HCT116 (cell line): ENCODE results near the gene HSBP1. TPM values are rescaled to one million over a fixed set of nuclear protein-coding genes. Genes with fewer than 3 reads are reported as not detected.

Experiments
- ATAC-seq: fragments of 200-7000 bp; cut with Tn5 transposase; 2 replicates; pipeline ENCODE4 v1.9.1; 2020; ENCODE audit warnings: mild to moderate bottlenecking, moderate library complexity
- BruUV-seq: library from RNA; stranded (reverse); fragments of 400-500 nt; replicated peaks from 2 replicates; lab custom pipeline; 2021; lab: Mats Ljungman, UMichigan
- CTCF ChIA-PET: fragments of 300-600 bp; sonication (Branson Sonifier 250); formaldehyde crosslinking; loops from one replicate; lab custom pipeline; 2021; ENCODE audit warnings: antibody characterized with exemption; lab: Charles Lee
- POLR2A ChIA-PET: fragments of 300-600, 350-600 bp; sonication (Branson Sonifier 250); formaldehyde crosslinking; loops from one replicate; lab custom pipeline; 2021; ENCODE audit warnings: antibody characterized with exemption; lab: Charles Lee
- RAD21 ChIA-PET, 2 experiments: fragments of 300-600 bp; sonication (Branson Sonifier 250); formaldehyde crosslinking; loops; one replicate each; lab custom pipeline; 2023; ENCODE audit warnings: low total read pairs in 2 of 2; ENCODE audit not compliant: uncharacterized antibody in 2 of 2, unreplicated experiment in 2 of 2, low non-redundant PET in 1 of 2; lab: Charles Lee
- DNase-seq: peaks from one replicate; pipeline ENCODE4 v3.0.0-alpha.2; 2010; ENCODE audit warnings: low read depth, low spot score
- H2AFZ ChIP-seq: fragments of 200-600 bp; shearing (Covaris generic), sonication (generic); 2 replicates; pipeline ENCODE4 v1.6.1; 2017; ENCODE audit warnings: low read depth, mixed run types, mixed read lengths, antibody characterized with exemption, low read length; ENCODE audit not compliant: poor library complexity, severe bottlenecking
- H3K27ac ChIP-seq: 2 replicates; pipeline ENCODE4 v1.5.1; 2012; ENCODE audit warnings: low read depth, low read length
- H3K27me3 ChIP-seq: fragments of 200-600 bp; sonication (generic); 2 replicates; pipeline ENCODE4 v1.6.1; 2016; ENCODE audit warnings: mixed run types, low read length, mixed read lengths; ENCODE audit not compliant: insufficient read depth
- H3K36me3 ChIP-seq, 2 experiments: fragments of 200-500 bp in 1 of 2; fragments of 200-600 bp in 1 of 2; sonication (Bioruptor generic) in 1 of 2; sonication (generic) in 1 of 2; 2 replicates each; pipeline versions ENCODE4 v1.5.1 to v1.6.1; 2014 to 2016; ENCODE audit warnings: low read length in 2 of 2, inconsistent platforms in 1 of 2, mixed read lengths in 1 of 2, mixed run types in 1 of 2; ENCODE audit not compliant: insufficient read depth in 2 of 2, control insufficient read depth in 1 of 2
- H3K4me1 ChIP-seq, 2 experiments: fragments of 200-600 bp in 1 of 2; sonication (generic) in 1 of 2; 2 replicates each; pipeline versions ENCODE4 v1.5.1 to v1.6.1; 2012 to 2017; ENCODE audit warnings: low read length in 2 of 2, inconsistent platforms in 1 of 2, mild to moderate bottlenecking in 1 of 2, mixed read lengths in 1 of 2, mixed run types in 1 of 2, moderate library complexity in 1 of 2; ENCODE audit not compliant: insufficient read depth in 2 of 2, control insufficient read depth in 1 of 2
- H3K4me2 ChIP-seq: fragments of 200-600 bp; sonication (generic); 2 replicates; pipeline ENCODE4 v1.6.1; 2017; ENCODE audit warnings: mixed run types, low read length, mixed read lengths
- H3K4me3 ChIP-seq, 2 experiments: fragments of 200-600 bp in 1 of 2; sonication (generic) in 1 of 2; replicated peaks in 1 of 2; 2 replicates each; pipeline ENCODE4 v1.5.1; 2011 to 2016; ENCODE audit warnings: low read length in 2 of 2, control low read depth in 1 of 2, low read depth in 1 of 2, mild to moderate bottlenecking in 1 of 2, mixed read lengths in 1 of 2, mixed run types in 1 of 2
- H3K79me2 ChIP-seq: fragments of 200-600 bp; sonication (generic); 2 replicates; pipeline ENCODE4 v1.6.1; 2017; ENCODE audit warnings: mild to moderate bottlenecking, mixed run types, low read length, moderate library complexity, mixed read lengths; ENCODE audit not compliant: insufficient read depth
- H3K9ac ChIP-seq: fragments of 200-600 bp; sonication (generic); 2 replicates; pipeline ENCODE4 v1.6.1; 2016; ENCODE audit warnings: low read length, mixed read lengths
- H3K9me2 ChIP-seq: fragments of 200-600 bp; sonication (generic), shearing (Covaris generic); 2 replicates; pipeline ENCODE4 v1.6.1; 2017; ENCODE audit warnings: mixed run types, mild to moderate bottlenecking, moderate library complexity; ENCODE audit not compliant: insufficient read depth
- H3K9me3 ChIP-seq, 2 experiments: fragments of 200-500 bp in 1 of 2; fragments of 200-600 bp in 1 of 2; sonication (Bioruptor generic) in 1 of 2; sonication (generic) in 1 of 2; 2 replicates each; pipeline ENCODE4 v1.6.1; 2014 to 2017; ENCODE audit warnings: low read length in 2 of 2, mixed read lengths in 2 of 2, inconsistent platforms in 1 of 2, low read depth in 1 of 2, mild to moderate bottlenecking in 1 of 2, mixed run types in 1 of 2, moderate library complexity in 1 of 2; ENCODE audit not compliant: control insufficient read depth in 1 of 2, insufficient read depth in 1 of 2
- H4K20me1 ChIP-seq: fragments of 200-600 bp; sonication (generic), shearing (Covaris generic); 2 replicates; pipeline ENCODE4 v1.6.1; 2017; ENCODE audit warnings: mixed run types, mild to moderate bottlenecking, moderate library complexity; ENCODE audit not compliant: insufficient read depth
- CBX3 ChIP-seq: IDR thresholded peaks from 2 replicates; pipeline ENCODE4 v1.6.1; 2012; ENCODE audit warnings: low read depth
- CEBPB ChIP-seq: IDR thresholded peaks from 2 replicates; pipeline ENCODE4 v1.6.1; 2012; ENCODE audit warnings: low read depth
- EGR1 ChIP-seq: IDR thresholded peaks from 2 replicates; pipeline ENCODE4 v1.6.1; 2012; ENCODE audit warnings: low read depth
- FOSL1 ChIP-seq: IDR thresholded peaks from 2 replicates; pipeline ENCODE4 v1.6.1; 2012; ENCODE audit warnings: low read depth
- JUND ChIP-seq: IDR thresholded peaks from 2 replicates; pipeline ENCODE4 v1.6.1; 2012
- POLR2AphosphoS5 ChIP-seq: IDR thresholded peaks from 2 replicates; pipeline ENCODE4 v1.6.1; 2011; ENCODE audit warnings: mild to moderate bottlenecking, low read depth, low read length, moderate library complexity
- SP1 ChIP-seq: IDR thresholded peaks from 2 replicates; pipeline ENCODE4 v1.6.1; 2012; ENCODE audit warnings: low read depth
- SRF ChIP-seq: IDR thresholded peaks from 2 replicates; pipeline ENCODE4 v1.6.1; 2012; ENCODE audit warnings: low read depth
- intact Hi-C: fragments of 100-400 bp; cut with micrococcal nuclease; formaldehyde crosslinking; loops from 2 replicates; pipeline ENCODE4 v1.10.0; 2022
- total RNA-seq: library from RNA; stranded (reverse); gene quantifications from one replicate; pipeline ENCODE4 v1.2.1, GENCODE V29; 2021; ENCODE audit not compliant: unreplicated experiment
- TF ChIP-seq, protein P1 (sequence below): IDR thresholded peaks from 2 replicates; pipeline ENCODE4 v1.6.1; 2012; ENCODE audit warnings: low read depth
- TF ChIP-seq, protein P2 (sequence below): IDR thresholded peaks from 2 replicates; pipeline ENCODE4 v1.6.1; 2011; ENCODE audit warnings: mild to moderate bottlenecking, low read length, moderate library complexity; ENCODE audit not compliant: insufficient replicate concordance; ENCODE audit errors: extremely low read depth
- TF ChIP-seq, protein P3 (sequence below): IDR thresholded peaks from 2 replicates; pipeline ENCODE4 v1.6.1; 2012

HSBP1 gene
- total RNA-seq, 1 experiment from 2014 or later, result 270 TPM

DNA sequence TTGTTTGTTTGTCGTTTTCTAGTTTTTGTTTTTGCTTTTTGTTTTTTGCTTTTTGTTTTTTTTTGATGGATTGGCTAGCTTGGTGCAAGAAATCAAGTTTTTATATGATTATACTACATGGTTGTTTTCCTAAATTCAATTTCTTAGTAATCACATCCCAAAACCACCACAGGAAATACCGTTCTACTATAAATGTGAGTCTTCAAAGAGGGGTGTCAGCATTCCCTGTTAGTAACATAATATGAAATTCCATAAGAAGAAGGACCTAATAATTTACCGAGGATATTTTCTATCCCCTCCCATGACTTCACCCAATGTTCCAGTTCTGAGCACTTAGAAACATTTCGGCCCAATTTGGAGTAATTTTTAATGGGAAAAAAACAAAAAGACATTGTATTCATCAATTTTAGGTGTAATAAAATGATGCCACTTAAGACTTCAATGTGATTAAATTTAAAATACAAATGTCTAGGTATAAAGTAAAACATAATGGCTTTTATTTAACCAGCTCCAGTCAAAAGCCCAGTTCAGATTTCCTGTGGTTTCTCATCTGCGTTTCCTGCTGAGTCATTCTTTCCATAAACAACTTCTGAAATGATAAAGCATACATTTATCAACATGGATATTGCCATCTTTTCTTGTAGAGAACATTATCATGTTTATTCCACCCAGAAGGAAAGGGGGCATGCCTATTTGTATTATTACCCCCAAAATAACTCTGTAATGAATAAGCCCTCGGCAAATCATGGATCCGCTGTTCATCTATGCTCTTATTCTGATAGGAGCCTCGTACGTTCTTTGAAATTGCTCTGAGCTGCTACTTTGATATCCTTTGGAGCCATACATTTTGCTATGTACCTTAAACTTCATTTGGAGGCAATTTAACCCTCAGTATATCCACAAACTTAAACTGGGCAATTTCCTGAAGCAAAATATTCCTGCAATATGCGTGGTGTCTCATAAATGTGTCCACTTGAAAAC lies 28.1 kb downstream of the HSBP1 start:
- no TSS peak for BruUV-seq
- ChIA-PET POLR2A (interaction anchor here (0.7 kb wide), 2 partner anchors 178 to 241 kb away, joined by 3 to 4 read pairs; no protein-coding TSS in a partner anchor), RAD21 (no interaction called here), CTCF (interaction anchor here (0.7 to 1.0 kb wide), 3 partner anchors 9 to 118 kb away, joined by 3 read pairs; no protein-coding TSS in a partner anchor)
- TF ChIP-seq EGR1, result no peak
- TF ChIP-seq, protein P1, sequence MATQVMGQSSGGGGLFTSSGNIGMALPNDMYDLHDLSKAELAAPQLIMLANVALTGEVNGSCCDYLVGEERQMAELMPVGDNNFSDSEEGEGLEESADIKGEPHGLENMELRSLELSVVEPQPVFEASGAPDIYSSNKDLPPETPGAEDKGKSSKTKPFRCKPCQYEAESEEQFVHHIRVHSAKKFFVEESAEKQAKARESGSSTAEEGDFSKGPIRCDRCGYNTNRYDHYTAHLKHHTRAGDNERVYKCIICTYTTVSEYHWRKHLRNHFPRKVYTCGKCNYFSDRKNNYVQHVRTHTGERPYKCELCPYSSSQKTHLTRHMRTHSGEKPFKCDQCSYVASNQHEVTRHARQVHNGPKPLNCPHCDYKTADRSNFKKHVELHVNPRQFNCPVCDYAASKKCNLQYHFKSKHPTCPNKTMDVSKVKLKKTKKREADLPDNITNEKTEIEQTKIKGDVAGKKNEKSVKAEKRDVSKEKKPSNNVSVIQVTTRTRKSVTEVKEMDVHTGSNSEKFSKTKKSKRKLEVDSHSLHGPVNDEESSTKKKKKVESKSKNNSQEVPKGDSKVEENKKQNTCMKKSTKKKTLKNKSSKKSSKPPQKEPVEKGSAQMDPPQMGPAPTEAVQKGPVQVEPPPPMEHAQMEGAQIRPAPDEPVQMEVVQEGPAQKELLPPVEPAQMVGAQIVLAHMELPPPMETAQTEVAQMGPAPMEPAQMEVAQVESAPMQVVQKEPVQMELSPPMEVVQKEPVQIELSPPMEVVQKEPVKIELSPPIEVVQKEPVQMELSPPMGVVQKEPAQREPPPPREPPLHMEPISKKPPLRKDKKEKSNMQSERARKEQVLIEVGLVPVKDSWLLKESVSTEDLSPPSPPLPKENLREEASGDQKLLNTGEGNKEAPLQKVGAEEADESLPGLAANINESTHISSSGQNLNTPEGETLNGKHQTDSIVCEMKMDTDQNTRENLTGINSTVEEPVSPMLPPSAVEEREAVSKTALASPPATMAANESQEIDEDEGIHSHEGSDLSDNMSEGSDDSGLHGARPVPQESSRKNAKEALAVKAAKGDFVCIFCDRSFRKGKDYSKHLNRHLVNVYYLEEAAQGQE, result no peak
- TF ChIP-seq CEBPB, result peak; percentile 52; the same call in 1 of the 2 replicates
- peak; percentile 67 for TF ChIP-seq SP1
- TF ChIP-seq CBX3, result peak; percentile 72; the same call in 1 of the 2 replicates
- TF ChIP-seq JUND, result peak; percentile 84
- TF ChIP-seq FOSL1, result peak; percentile 88
- TF ChIP-seq, protein P2, sequence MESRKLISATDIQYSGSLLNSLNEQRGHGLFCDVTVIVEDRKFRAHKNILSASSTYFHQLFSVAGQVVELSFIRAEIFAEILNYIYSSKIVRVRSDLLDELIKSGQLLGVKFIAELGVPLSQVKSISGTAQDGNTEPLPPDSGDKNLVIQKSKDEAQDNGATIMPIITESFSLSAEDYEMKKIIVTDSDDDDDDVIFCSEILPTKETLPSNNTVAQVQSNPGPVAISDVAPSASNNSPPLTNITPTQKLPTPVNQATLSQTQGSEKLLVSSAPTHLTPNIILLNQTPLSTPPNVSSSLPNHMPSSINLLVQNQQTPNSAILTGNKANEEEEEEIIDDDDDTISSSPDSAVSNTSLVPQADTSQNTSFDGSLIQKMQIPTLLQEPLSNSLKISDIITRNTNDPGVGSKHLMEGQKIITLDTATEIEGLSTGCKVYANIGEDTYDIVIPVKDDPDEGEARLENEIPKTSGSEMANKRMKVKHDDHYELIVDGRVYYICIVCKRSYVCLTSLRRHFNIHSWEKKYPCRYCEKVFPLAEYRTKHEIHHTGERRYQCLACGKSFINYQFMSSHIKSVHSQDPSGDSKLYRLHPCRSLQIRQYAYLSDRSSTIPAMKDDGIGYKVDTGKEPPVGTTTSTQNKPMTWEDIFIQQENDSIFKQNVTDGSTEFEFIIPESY, result peak; percentile 33
- TF ChIP-seq, protein P3, sequence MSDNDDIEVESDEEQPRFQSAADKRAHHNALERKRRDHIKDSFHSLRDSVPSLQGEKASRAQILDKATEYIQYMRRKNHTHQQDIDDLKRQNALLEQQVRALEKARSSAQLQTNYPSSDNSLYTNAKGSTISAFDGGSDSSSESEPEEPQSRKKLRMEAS, result 0 out of 2 replicates have a peak, but pooled peaks have one; percentile 12
- TF ChIP-seq SRF, result 0 out of 2 replicates have a peak, but pooled peaks have one; percentile 33
- no peak for TF ChIP-seq POLR2AphosphoS5
- H3K9me2 ChIP-seq, result no peaks in the 10 kb centered on the region
- ATAC-seq (peak; percentile 51; the same call in 1 of the 2 replicates), DNase-seq (peak; percentile 51)
- no peak overlapping the region for H3K9ac ChIP-seq
- H3K4me1 ChIP-seq, result peaks cover 9 to 13% of the 10 kb centered on the region in 2 experiments
- H3K79me2 ChIP-seq, result no peaks in the 10 kb centered on the region
- no peaks in the 10 kb centered on the region; a peak in 1 of 4 replicates for H3K9me3 ChIP-seq
- H3K27ac ChIP-seq, result no peak overlapping the region; the same call in 1 of the 2 replicates
- peak overlapping the region; percentile 54 for H3K4me2 ChIP-seq
- no peaks in the 10 kb centered on the region for H3K36me3 ChIP-seq
- no peaks in the 10 kb centered on the region for H3K27me3 ChIP-seq
- peak overlapping the region in 1 of 2 experiments; percentile 10; a peak in 1 of 4 replicates for H3K4me3 ChIP-seq
- H2AFZ ChIP-seq, result peak overlapping the region; percentile 76
- intact Hi-C loops, result no loop called here
- no peaks in the 10 kb centered on the region for H4K20me1 ChIP-seq
